ENCODE measurements around the gene UQCR10. TPM values are rescaled to one million over a fixed set of nuclear protein-coding genes. Genes with fewer than 3 reads are reported as not detected.

Gene UQCR10
- total and polyA plus RNA-seq, 2 of the 4 experiments (the other 2 are of a cell fraction) = 103 to 260 TPM

- BruUV-seq (replicated peaks) = no TSS peak
- no peak overlapping the region for H3K4me2 ChIP-seq (ENCODE audit: low read depth, low read length)
- H3K4me3 ChIP-seq (ENCODE audit: insufficient read depth, low read depth, low read length) = no peak overlapping the region
- H4K91ac ChIP-seq (ENCODE audit: insufficient read depth, low read depth, low read length) = no peak overlapping the region
- no peaks in the 10 kb centered on the region for H4K20me1 ChIP-seq (ENCODE audit: insufficient read depth, low read length)
- H3K23ac ChIP-seq (ENCODE audit: low read depth, low read length) = no peak overlapping the region
- no peak overlapping the region for H3K27ac ChIP-seq (ENCODE audit: insufficient read depth, low read length)
- no peaks in the 10 kb centered on the region for H3K27me3 ChIP-seq (ENCODE audit: control insufficient read depth, insufficient read depth, low read length)
- WGBS, 2 experiments (ENCODE audit: extremely low coverage in 2 of 2, insufficient read length in 1 of 2) = 100% methylated on average over 2 of the region's 7 CpGs; no CpG with 5 or more reads in 1 of the 2 experiments
- H3K36me3 ChIP-seq (ENCODE audit: control insufficient read depth, insufficient read depth, low read length) = peaks cover 24% of the 10 kb centered on the region; the same call in 1 of the 2 replicates
- ChIA-PET CTCF (no interaction called here), POLR2A (ENCODE audit: unreplicated experiment) (no interaction called here)
- intact Hi-C loops (cut with micrococcal nuclease) = no loop called here
- no peak overlapping the region for H2AK5ac ChIP-seq (ENCODE audit: low read depth, low read length)
- in situ Hi-C loops (cut with MboI; ENCODE audit: low sequenced_read_pairs) = no loop called here
- H2BK15ac ChIP-seq (ENCODE audit: low read depth, low read length) = no peak overlapping the region
- DNase-seq (no peak), ATAC-seq (ENCODE audit: low read depth) (no peak)
- H2BK5ac ChIP-seq (ENCODE audit: low read depth, low read length, poor library complexity, severe bottlenecking) = no peak overlapping the region
- H4K5ac ChIP-seq (ENCODE audit: low read depth, low read length) = no peak overlapping the region
- H3K79me1 ChIP-seq (ENCODE audit: low read depth in 1 of 2, low read length in 2 of 2) = peaks cover 10 to 13% of the 10 kb centered on the region in 2 experiments; a peak in 1 of 4 replicates
- H3K9me1 ChIP-seq (ENCODE audit: insufficient read depth, low read length) = peaks cover 18% of the 10 kb centered on the region; the same call in 1 of the 2 replicates
- no peak overlapping the region for H3K14ac ChIP-seq (replicated peaks; ENCODE audit: low read depth, low read length)
- peak overlapping the region; percentile 42 for H2AK9ac ChIP-seq (replicated peaks; ENCODE audit: low read depth, low read length, poor library complexity)
- H3K4me1 ChIP-seq (ENCODE audit: control insufficient read depth, insufficient read depth, low read length) = peaks cover 5% of the 10 kb centered on the region; the same call in 1 of the 2 replicates
- no peak overlapping the region for H2AFZ ChIP-seq (replicated peaks; ENCODE audit: low read length, poor library complexity)
- H3K9me3 ChIP-seq (ENCODE audit: control insufficient read depth, insufficient read depth, low read length) = no peaks in the 10 kb centered on the region
- H3K18ac ChIP-seq (ENCODE audit: low read depth, low read length) = no peak overlapping the region
- H4K8ac ChIP-seq (ENCODE audit: low read depth in 2 of 2, low read length in 2 of 2) = no peak overlapping the region
- no peak overlapping the region for H2BK120ac ChIP-seq (ENCODE audit: low read depth, low read length)
- no peak for TF ChIP-seq NFE2L2 (IDR thresholded peaks at IDR 0.05; ENCODE audit: low read depth, low read length)
- H3K9ac ChIP-seq (ENCODE audit: low read depth, low read length) = no peak overlapping the region
- H3K4ac ChIP-seq (ENCODE audit: low read depth, low read length) = no peak overlapping the region
- dilution Hi-C loops (cut with HindIII; ENCODE audit: low sequenced_read_pairs, unreplicated experiment) = no loop called here
- H3K56ac ChIP-seq (ENCODE audit: extremely low read depth, insufficient read depth, low read length) = no peak overlapping the region
- H2BK20ac ChIP-seq (ENCODE audit: low read depth, low read length) = no peak overlapping the region
Observed at GRCh38 chr22:29747832-29748231, 19.3 kb upstream of the UQCR10 start.
